ENCODE measurements around the gene CST7. TPM values are rescaled to one million over a fixed set of nuclear protein-coding genes. Genes with fewer than 3 reads are reported as not detected.

CST7 gene
- total RNA-seq, 1 experiment from 2014 or later, result not detected

GRCh38 chr20:24968278-24968800 lies 19.3 kb downstream of the CST7 start (continued):
- no peak for TF ChIP-seq ZNF281 (CRISPR knock-in tag; IDR thresholded peaks at IDR 0.05)

- DNase-seq (ENCODE audit: low spot score) (no peak), ATAC-seq (no peak)
- H3K27ac Mint-ChIP-seq, result no peak overlapping the region
- H3K9me3 Mint-ChIP-seq, result no peaks in the 10 kb centered on the region
- ChIA-PET POLR2A (no interaction called here), CTCF (no interaction called here)
- TF ChIP-seq SOX15 (CRISPR knock-in tag; IDR thresholded peaks at IDR 0.05) (no peak), USF1 (CRISPR knock-in tag; IDR thresholded peaks at IDR 0.05) (no peak), AR (CRISPR knock-in tag; IDR thresholded peaks at IDR 0.05) (no peak), TEAD4 (CRISPR knock-in tag; IDR thresholded peaks at IDR 0.05) (no peak), ATF2 (CRISPR knock-in tag; IDR thresholded peaks at IDR 0.05; ENCODE audit: borderline replicate concordance, low read depth) (no peak), NR2C2 (CRISPR knock-in tag; IDR thresholded peaks at IDR 0.05) (no peak), ZBTB43 (CRISPR knock-in tag; IDR thresholded peaks at IDR 0.05) (no peak), SP1 (CRISPR knock-in tag; conservative IDR thresholded peaks at IDR 0.05) (no peak), ZNF416 (CRISPR knock-in tag; IDR thresholded peaks at IDR 0.05) (no peak), MYBL2 (CRISPR knock-in tag; IDR thresholded peaks at IDR 0.05) (no peak), USF2 (CRISPR knock-in tag; IDR thresholded peaks at IDR 0.05) (no peak), E2F5 (CRISPR knock-in tag; IDR thresholded peaks at IDR 0.05) (no peak), MXD4 (CRISPR knock-in tag; IDR thresholded peaks at IDR 0.05; ENCODE audit: borderline replicate concordance) (no peak), ZNF317 (CRISPR knock-in tag; IDR thresholded peaks at IDR 0.05; ENCODE audit: borderline replicate concordance, low read depth) (no peak), TEAD1 (CRISPR knock-in tag; IDR thresholded peaks at IDR 0.05) (no peak), ZNF138 (CRISPR knock-in tag; conservative IDR thresholded peaks at IDR 0.05) (no peak)
- H3K4me3 Mint-ChIP-seq, result no peak overlapping the region
- no peaks in the 10 kb centered on the region for H3K4me1 Mint-ChIP-seq
- H3K27me3 Mint-ChIP-seq (ENCODE audit: low read depth), result no peaks in the 10 kb centered on the region
- peaks cover 45% of the 10 kb centered on the region for H3K36me3 Mint-ChIP-seq
Observed at GRCh38 chr20:24969186-24970029, 20.3 kb downstream of the CST7 start.
